ENCODE data around the gene VPS45. TPM values are rescaled to one million over a fixed set of nuclear protein-coding genes. Genes with fewer than 3 reads are reported as not detected.

VPS45 gene
- total and polyA plus RNA-seq, 2 of the 13 experiments (the other 11 are each of a cell fraction or from before 2014, with no cell fraction given), result 15.2 to 25.2 TPM

GRCh38 chr1:150149271-150150132 is 81.9 kb downstream of the VPS45 start, which contains the start of gene PLEKHO1 (continued):
- TF ChIP-seq ZNF318 (CRISPR knock-in tag; IDR thresholded peaks at IDR 0.05) (no peak), ZNF432 (CRISPR knock-in tag; IDR thresholded peaks at IDR 0.05; ENCODE audit: borderline replicate concordance) (no peak), FOXA3 (CRISPR knock-in tag; IDR thresholded peaks at IDR 0.05) (no peak), TFAP4 (IDR thresholded peaks at IDR 0.05; ENCODE audit: borderline replicate concordance, low read depth) (no peak), HOXA7 (CRISPR knock-in tag; IDR thresholded peaks at IDR 0.05) (no peak), ZBTB49 (CRISPR knock-in tag; IDR thresholded peaks at IDR 0.05; ENCODE audit: borderline replicate concordance) (no peak), TMF1 (CRISPR knock-in tag; IDR thresholded peaks at IDR 0.05; ENCODE audit: low read depth) (no peak), TBL1XR1 (IDR thresholded peaks at IDR 0.05; ENCODE audit: borderline replicate concordance, low read length, partially characterized antibody) (no peak), ZNF547 (CRISPR knock-in tag; IDR thresholded peaks at IDR 0.05) (0 out of 2 replicates have a peak, but pooled peaks have one; percentile 44), ATAD3A (CRISPR knock-in tag; IDR thresholded peaks at IDR 0.05) (no peak), CEBPZ (IDR thresholded peaks at IDR 0.05; ENCODE audit: low read length) (no peak), KAT7 (CRISPR knock-in tag; IDR thresholded peaks at IDR 0.05; ENCODE audit: borderline replicate concordance) (0 out of 2 replicates have a peak, but pooled peaks have one; percentile 15), KDM5B (CRISPR knock-in tag; IDR thresholded peaks at IDR 0.05; ENCODE audit: borderline replicate concordance) (no peak)

Measured in HepG2 (cell line).